ENCODE results near the gene CCDC73.

DNA sequence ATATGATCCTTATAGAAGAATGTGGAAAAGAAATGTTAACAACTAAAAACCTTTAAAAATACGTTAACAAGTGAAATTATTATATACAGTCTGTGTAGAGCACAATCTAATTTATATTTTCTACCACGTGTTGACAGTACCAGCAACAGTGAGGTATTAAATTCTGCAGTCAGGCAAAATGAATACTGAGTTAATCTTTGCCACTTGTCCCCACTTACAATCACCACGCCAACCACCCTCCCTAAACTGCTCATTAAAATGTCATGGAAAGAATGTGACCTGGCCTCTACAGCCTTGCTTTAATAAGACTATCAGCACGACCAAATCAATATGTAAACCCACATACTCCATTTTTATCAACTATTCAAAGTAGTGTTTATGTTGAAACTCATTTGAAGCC lies 239.4 kb downstream of the CCDC73 start:
- TF ChIP-seq, protein P1, sequence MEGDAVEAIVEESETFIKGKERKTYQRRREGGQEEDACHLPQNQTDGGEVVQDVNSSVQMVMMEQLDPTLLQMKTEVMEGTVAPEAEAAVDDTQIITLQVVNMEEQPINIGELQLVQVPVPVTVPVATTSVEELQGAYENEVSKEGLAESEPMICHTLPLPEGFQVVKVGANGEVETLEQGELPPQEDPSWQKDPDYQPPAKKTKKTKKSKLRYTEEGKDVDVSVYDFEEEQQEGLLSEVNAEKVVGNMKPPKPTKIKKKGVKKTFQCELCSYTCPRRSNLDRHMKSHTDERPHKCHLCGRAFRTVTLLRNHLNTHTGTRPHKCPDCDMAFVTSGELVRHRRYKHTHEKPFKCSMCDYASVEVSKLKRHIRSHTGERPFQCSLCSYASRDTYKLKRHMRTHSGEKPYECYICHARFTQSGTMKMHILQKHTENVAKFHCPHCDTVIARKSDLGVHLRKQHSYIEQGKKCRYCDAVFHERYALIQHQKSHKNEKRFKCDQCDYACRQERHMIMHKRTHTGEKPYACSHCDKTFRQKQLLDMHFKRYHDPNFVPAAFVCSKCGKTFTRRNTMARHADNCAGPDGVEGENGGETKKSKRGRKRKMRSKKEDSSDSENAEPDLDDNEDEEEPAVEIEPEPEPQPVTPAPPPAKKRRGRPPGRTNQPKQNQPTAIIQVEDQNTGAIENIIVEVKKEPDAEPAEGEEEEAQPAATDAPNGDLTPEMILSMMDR (IDR thresholded peaks at IDR 0.05) = no peak
- no peak for TF ChIP-seq POLR2A (IDR thresholded peaks at IDR 0.05)

All from uterus (tissue), 2 donors.